CD4-positive, alpha-beta T cell treated with Interleukin-6 at 100 ng/mL for 8 hours (primary cell): ENCODE data around the gene KRT78.
"Not testable (repeated sequence)": the region's sequence is repeated elsewhere in the genome, so short reads cannot be mapped to it uniquely, and the experiment has no call there.

Source experiments
- DNase-seq: peaks from one replicate; pipeline ENCODE4 v3.0.0-alpha.2; 2020; ENCODE audit warnings: mixed read lengths, low spot score

The KRT78 gene

DNA sequence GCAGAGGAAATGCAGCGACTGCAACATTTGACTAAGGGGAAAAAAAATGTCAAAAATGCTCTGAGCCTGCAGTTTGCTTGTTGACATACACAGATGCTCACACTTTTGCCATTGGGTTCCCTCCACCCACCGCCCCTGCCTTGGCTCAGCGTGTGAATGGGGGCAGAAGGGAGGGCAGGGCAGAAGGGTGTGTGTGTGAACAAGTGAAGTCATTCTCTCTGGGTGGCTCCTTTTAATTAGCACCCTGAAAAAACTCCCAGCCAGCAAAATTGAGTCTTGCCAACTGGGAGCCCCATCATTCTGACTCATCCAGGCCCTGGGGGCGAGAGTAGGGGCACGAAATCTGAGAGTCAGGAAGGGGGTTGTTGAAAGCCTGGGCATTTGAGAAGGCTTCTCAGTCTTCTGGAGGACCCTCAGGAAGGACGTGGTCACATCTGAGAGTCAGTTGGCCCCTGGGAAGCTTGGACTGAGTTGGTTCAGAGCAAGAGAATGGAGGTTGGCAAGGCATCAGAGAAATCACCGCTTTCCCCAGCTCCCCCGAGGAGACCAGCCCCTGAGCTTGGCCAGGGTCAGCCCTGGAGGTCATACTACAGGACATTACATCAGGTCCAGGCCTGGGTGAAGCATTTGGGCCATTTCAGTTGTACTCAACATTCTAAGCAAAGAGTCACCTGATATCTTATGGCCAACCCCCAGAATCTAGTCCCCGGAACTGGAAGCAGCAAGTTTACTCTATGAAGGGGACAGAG, 22.7 kb upstream of the KRT78 start:
- DNase-seq = no peak

DNA sequence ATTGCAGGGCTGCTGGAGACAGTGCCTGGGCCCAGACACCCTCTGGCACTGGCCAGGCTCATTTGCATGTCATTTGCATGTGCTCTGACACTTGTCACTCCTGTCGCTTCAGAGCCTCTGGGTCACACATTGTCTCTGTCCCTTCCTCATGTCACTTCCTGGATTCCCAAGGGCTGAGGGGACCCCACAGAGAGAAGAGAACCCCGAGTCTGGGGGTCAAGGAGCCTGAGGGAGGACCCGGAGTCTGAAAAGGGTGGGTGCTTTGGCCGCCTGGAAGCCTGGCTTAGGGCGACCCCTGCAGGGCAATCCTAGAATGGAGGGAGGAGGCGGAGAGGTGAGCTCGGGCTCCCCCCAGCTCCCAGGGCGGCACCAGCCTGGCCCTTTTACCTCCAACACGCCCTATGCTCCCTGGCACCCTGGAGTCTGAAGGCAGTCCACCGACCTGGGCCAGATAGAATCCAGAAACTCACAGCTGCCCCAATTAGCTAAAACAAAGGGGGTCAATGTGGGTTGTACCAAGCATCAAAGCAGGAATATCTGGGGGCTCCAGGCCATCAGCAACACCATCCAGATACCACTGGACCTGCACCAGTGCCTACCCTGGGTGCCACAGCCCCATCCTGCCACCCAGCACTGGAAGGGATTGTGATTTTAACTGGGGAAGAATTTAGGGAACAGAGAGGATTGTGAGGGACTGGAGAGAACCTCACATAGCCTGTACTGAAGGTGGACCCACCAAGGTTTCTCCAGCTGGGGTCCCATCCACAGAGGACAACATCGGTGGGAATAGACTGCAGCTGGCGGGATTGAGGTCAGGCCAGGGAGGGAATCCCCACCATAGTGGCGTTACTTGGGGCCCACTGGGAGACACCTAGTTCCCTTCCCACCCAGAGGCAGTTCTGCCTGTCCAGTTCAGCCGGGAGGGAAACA, 21.8 kb upstream of the KRT78 start:
- DNase-seq = peak; percentile 63

DNA sequence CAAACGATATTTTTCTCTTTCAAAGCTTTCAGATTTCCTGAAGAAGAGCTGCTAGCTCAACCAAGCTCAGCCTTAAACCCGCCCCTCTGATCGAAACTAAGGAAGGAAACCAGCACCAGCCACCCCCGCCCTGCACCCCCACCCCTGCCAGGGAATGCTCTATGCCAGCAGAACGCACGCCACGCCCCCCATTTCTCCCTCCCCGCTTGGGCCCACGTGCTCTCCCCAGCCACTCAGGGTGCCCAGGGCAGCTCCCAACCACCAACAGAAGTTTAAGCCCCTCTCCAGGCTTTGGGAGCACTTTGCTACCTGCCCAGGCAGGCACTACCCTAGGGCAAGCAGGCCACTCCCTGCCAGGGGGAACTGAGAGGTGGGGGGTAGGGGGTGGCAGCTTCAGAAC, 18.8 kb upstream of the KRT78 start:
- peak; percentile 62 for DNase-seq

DNA sequence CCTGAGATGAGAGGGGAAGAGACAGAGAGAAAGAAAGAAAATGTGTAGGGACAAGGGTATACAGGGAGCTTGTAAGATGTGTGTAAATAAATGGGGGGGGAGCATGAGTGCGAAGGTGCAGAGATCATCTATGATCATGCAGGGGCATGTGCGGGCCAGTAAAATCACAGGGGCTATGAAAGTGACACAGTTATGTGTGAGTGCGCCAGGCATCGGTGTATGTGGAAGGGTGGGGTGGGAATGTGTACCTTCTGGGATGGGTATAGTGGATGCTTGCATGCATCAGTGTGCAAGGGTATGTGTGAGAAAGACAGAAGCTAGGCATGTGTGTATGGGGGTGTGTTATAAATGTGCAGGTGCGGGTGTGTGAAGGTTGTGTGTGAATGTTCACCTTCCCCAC, 18.4 kb upstream of the KRT78 start:
- DNase-seq = no peak

DNA sequence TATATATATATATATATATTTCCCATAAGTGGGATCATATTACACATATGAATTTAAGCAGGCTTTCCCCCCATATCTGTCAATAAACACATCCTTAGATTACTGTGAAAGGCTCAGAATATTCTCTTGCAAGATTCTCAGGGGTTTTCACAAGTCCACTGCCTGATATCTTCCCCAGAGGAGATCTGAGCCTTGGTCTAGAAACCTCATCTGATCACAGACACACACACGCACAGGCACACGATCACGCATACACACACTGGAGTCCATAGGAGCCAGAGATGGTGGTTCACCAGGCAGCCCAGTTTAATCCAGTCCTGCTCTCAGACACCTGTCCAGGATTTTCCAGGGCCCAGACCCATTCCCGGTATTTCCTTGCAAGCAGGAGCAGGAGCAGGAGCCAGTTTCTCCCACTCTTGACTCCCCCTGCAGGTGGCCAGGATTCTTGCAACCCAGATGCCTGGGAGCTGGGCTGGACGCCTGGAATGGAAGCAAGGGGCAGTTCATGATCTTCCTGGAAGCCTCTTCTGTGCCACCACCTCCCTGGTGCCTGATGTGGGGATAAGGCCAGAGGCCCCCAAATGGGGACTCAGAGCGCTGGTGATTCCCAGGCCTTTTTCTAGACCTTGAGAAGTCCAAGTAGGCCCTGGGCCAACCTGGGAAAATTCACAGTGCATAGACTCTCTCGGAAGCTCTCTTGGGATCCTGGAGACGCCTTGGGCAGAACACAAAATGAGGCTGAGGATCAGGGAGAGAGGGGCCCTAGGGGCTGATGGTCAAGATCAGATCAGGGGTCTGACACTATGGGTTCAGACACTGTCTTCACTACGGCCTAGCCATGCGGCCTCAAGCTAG, 16.5 kb upstream of the KRT78 start:
- DNase-seq = no peak

DNA sequence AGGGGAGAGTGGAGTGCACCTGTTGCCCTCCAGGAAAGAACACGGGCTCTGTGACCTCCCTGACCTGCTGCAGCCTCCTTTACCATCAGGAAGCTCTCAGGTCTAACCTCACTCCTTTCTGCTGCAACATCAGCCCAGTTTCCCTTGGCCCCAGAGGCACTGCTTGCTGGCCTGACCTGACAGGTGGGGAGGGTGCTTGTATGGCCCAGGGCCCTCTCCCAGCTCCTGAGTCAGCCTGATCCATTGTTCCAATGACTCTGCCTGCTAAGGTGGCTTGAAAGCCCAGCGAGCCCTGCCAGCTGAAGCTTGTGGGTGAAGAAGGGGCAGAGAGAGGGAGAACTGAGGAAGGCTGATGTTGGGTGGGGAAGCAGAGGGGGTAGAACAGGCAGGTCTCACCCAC, 13.2 kb upstream of the KRT78 start:
- DNase-seq = no peak

DNA sequence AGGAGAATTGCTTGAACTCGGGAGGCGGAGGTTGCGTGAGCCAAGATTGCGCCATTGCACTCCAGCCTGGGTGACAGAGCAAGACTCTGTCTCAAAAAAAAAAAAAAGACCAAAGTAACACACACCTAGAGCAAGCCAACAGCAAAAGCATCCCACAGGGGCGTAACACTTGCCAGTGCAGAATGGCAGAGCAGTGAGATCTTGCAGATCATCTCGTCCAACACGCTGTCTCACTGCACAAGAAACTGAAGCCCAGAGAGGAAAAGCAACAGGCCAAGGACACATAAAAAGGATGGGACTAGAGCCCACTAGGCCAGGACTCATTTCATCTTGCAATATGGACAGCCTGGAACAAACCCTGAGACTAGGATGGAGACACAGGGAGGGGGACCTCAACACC, 12.7 kb upstream of the KRT78 start:
- no peak for DNase-seq

DNA sequence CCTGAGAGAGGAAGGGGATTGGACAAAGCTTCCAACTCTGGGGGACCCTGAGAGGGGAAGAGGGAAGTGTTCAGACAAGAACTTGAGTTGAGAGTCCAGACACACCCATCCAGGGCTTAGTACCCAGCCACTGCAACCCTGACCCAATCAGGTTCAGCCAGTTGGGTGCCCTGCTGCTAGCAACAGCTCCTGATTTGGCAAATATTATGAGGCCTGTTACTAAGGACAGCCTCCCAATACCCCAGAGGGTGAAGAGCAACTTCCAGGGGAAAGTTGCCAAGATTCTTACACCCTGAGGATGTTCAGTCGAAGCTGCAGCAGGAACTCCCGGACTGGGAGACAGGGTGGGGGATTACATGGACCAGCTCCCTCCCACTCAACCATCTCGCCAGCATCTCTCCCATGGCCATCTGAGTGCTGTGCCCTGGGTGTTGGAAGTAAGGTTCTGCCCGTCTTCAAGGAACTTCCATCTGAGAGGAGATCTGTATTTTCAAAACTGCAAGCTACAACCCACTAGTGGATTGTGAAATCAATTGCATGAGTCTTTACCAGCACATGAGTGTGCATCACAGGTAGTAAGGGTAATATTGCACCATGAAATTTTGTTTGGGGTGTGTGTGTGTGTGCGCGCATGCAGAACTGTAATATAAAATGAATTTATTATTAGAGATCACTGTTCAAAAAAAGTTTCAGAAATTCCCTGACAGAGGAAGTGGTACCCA, 11.5 kb upstream of the KRT78 start:
- DNase-seq = no peak

DNA sequence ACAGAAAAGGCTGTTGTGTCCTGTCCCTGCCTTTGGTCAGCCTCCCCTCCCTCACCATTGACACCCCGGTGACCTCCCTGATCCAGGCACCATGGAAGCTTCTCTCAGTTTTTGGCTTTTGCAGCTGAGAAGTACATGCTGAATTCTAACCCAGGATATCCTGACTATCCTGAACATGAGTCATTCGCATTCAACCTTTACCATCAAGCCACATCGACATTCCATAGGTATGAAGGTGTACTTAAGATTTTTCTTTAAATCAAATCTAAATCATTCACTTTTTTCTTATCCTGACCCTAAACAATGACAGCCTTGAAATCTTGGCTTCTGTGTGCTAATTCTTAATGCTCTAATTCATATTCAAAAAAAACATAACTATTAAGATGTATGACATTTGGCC, 8.7 kb upstream of the KRT78 start:
- no peak for DNase-seq

DNA sequence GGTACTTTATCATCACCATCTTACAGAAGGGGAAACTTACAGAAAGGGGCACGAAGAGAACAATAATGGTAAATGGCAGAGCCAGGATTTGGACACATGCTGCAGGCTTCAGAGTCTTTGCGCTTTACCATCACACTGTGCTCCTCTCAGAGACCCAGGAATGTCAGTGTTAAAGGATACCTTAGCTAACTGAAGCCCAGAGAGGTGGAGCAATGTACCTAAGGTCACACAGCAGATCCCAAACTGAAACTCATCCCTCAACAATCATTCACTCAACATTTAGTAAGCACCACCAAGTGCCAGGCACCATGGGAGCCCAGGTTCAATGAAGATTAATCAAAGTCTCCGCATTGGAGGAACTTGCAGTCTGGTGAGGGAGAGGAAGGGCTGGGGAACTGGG, 8.0 kb upstream of the KRT78 start:
- no peak for DNase-seq

DNA sequence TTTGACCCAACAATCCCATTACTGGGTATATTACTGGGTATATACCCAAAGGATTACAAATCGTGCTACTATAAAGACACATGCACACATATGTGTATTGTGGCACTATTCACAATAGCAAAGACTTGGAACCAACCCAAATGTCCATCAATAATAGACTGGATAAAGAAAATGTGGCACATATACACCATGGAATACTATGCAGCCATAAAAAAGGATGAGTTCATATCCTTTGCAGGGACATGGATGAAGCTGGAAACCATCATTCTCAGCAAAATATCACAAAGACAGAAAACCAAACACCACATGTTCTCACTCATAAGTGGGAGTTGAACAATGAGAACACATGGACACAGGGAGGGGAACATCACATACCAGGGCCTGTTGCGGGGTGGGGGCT, 7.3 kb upstream of the KRT78 start:
- DNase-seq = not testable (repeated sequence)

DNA sequence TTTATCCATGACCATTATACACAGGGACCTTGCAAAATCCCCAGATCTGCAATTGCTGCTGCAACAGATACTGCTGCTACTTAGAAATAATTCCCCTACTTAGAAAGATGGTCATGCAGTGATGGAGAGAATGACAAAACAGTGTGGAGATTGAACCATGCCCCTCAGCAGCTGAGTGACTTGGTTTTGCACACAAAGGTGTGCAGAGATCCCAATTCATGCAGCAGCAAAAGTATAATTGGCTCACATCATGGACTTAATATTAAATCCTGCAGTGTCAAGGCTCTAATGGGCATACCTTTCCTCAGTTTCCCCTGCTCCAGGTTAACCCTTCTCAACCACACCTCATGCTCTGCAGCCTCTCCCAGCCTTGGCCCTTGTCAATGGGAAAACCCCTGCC, 3.0 kb upstream of the KRT78 start:
- no peak for DNase-seq

DNA sequence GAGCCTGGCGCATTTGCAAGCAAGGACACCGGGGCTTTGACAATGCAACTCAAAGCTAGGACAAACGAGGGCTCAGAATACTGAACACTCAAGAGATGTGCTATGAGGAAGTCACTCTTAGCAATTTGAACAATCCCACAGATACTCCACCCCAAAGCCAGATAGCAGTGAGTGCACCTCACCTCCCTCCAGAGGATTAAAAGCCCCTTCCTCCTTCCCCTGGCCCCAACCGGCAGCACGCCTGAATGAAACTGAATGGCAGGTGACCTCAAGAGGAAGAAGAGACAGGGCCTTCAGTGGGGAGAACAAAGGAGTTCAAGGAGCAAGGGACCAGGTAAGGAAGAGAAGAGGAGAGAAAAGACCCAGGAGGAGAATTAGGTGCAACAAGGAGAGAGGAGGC, 1.9 kb upstream of the KRT78 start:
- DNase-seq = no peak

DNA sequence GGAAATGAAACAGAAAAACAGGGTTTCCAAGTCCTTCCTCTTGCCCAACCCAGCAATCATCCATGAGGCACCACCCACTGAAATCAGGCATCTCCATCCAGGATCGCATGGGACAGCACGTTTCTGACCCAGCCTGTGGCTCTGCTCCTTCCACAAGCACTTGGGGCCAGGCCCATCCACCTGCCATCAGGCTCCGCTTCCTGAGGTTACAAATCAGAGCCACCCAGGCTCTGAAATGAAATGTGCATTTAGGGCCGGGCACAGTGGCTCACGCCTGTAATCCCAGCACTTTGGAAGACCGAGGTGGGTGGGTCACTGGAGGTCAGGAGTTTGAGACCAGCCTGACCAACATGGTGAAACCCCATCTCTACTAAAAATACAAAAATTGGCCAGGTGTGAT, 717 bp upstream of the KRT78 start:
- no peak for DNase-seq

DNA sequence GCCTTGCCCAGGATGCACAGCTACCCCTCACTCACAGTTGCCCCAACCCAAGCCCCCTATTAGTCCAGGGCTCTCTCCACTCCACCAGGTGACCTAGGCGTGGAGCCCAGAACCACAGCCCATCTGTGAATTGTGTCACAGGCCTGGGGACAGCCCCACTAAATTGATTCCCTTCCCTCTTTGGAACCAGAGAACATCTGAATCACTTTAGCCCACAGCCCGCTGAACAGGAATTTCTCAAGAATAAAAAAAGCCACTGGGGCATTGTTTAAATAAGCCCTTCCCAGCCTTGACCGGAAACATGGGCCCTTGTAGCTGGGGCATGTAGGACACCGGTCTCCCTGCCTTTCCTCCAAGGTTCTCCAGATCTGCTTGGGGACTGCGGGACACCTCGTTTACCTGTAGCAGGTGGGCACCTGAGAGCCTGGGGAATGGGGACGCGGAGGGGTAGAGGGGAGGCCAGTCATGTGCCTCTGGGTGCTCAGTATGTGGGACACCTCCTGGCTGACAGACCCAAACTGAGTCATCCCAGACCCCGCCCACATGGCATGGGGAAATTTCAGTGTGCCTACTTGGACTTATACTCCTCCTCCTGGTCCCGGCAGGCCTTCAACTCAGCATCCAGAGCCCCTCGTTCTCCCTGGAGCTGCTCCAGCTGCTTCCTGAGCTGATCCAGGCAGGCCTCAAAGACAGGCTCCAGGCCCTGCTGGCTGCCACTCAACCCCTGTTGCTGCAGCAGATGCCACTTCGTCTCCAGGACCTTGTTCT, 1.3 kb downstream of the KRT78 start:
- no peak for DNase-seq

DNA sequence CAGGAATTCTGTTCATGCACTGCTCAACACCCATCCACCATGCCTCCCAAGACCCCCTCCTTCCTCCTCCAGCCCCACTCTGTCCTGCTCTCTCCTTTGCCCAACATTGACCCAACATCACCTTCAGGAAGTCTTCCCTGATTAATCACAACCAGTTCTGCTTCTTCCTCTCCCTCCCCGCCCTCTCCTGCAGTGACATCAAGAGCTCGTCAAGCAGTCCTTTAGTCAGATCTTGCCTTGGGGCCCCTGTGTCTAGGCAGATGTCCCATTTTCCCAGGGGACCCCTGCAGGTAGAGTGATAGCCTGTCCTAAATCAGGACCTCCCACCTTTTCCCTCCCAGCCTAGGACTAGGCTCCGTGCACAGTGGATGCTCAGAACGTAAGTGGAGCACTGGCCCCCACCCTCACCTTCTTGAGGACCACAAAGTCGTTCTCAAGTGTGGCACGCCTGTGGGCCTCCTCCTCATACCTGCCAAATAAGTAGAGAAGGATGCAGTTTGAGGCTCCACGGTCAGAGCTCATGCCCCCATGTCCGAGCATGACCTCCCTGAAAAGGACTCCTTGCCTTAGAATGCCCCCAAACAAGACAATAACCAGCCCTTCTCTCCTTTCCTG, 2.3 kb downstream of the KRT78 start:
- no peak for DNase-seq

DNA sequence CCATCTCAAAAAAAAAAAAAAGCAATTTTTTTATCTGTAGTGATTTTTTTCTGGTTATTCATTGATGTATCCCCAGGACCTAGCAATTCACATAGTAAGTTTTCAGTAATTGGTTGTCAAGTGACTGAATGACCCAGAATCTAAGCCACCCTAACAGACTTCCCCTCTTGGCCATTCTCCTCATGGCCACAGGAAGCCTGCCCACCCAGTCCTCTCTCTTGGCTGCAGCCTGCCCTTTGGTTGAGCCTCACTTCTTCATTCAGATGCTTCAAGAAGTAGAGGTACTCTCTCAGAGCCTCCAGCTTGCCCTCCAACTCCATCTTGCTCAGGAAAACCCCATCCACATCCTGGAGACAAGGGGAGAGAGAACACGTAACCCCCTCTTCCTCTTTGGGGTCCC, 2.8 kb downstream of the KRT78 start:
- no peak for DNase-seq

DNA sequence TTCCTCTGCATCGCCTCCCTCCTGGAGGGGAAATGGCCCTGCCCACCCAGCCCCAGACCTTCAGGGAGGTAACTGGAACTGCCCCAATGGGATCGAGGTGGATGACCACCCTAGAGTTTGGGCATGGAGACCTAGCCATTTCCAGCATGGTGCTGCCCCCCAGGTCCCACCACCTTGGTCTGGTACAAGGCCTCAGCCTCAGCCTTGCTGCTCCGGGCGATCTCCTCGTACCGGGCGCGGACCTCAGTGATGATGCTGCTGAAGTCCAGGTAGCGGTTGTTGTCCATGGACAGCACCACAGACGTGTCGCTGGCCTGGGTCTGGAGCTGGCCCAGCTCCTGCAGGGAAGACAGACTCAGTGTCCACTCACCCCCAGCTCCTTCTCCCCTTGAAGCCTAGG, 4.4 kb downstream of the KRT78 start:
- DNase-seq = no peak

DNA sequence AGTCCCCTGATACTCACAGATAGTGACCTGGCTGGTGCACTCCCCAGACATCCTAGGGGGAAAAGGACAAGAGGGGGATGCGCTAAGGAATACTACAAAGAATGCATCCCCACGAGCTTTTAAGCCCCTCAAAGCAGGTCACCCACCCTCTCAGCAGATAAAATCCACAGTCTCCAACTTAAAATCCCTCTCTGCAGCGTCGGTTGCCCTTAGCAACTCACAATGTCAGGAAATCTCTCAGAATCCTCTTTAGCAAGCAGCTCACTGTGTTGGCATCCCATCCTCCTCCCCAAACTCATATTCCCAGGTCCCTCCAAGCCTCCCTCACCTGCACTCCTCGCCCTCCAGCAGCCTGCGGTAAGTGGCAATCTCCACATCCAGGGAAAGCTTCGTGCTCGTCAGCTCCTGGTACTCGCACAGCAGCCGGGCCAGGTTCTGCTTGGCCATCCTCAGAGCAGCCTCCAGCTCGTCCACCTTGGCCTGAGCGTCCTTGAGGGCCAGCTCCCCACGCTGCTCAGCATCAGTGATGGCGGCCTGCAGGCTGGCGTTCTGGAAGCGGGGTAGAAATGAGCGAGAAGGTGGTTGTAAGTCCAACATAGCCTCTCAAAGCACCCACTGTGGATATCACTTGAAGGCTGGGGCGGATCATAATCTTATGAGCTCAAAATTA, 9.2 kb downstream of the KRT78 start:
- DNase-seq = no peak
